GM21447 (cell line): Measurements from ENCODE around the gene EXOC6B.
"Not testable (repeated sequence)": the region's sequence is repeated elsewhere in the genome, so short reads cannot be mapped to it uniquely, and the experiment has no call there.

Experiments used
- ATAC-seq: cut with Tn5 transposase; IDR thresholded peaks from one replicate; pipeline ENCODE4 v1.9.1; 2021; ENCODE audit not compliant: unreplicated experiment

Gene EXOC6B

DNA sequence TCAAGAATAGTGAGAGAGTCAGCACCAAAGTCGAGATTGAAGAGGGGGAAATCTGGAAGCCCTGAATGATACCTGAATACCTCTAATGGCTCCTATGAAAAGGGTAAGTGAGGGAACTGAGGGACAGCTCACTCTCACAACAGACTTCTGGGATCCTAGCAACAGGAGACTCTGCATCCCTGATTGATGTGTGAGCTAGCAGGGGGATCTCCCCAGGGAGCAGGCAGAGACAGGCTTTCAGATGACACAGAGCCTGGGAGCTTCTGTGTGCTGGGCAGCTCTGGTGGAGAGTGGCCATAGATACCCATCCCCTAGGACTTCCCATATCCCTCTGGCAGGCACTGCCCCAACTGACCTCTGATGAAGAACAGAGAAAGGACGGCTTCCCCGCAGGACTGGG is 206.2 kb downstream of the EXOC6B start:
- no peak for ATAC-seq

DNA sequence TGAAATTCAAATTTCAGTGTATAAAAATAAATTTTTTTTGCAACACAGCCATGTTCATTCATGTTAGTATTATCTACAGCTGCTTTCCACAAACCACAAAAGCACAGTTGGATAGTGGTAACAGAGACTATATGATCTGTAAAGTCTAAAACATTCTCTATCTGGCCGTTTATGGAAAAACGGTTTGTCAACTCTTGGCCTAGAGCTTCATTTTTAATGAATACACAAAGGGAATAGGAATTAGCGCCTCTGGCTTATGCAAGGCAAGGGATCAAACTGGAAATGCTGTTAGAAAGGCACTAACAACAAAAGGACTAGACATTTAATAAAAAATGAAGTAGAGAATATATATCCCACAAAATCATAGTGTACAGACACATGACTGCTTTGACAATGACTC is 211.9 kb downstream of the EXOC6B start:
- no peak for ATAC-seq

DNA sequence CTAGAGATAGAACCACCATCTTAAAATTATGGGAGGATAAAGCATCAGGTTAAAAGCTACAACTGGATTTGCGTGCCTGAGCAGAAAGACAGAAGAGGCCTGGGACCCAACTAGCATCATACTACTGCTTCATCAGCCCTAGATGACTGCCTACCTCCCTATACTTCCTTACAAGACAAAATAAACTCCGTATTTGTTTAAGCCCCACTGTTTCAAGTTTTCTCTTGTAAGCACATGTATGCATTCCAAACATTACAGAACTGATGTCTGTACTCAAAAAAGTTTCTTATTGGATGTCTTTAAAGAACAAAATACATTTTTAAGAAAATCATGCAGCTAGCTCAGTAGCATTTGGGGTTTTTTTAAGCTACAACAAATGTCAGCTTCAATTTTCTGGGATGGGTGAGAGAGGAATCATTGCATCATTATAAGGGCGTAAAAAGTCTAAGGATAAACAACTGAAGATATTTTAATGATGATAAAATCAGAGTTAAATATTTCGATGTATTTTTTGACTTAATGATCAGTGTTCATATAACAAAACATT is 213.1 kb downstream of the EXOC6B start:
- ATAC-seq, result no peak

DNA sequence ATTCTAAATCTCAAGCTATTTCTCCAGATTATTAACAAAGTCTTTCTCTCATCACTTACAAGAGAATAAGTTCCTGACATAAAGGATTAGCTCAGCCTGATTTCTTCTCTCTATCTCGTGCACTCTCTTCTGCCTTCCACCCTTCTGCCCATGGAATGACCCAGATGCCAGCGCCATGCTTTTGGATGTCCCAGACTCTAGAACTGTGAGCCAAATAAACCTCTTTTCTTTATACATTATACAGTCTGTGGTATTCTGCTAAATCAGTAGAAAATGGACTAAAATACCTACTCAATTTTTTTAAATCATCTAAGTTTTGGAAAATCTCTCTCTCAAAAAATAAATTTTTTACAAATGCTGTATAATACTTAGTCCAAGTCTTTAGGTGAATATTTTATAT is 218.6 kb downstream of the EXOC6B start:
- ATAC-seq, result no peak

DNA sequence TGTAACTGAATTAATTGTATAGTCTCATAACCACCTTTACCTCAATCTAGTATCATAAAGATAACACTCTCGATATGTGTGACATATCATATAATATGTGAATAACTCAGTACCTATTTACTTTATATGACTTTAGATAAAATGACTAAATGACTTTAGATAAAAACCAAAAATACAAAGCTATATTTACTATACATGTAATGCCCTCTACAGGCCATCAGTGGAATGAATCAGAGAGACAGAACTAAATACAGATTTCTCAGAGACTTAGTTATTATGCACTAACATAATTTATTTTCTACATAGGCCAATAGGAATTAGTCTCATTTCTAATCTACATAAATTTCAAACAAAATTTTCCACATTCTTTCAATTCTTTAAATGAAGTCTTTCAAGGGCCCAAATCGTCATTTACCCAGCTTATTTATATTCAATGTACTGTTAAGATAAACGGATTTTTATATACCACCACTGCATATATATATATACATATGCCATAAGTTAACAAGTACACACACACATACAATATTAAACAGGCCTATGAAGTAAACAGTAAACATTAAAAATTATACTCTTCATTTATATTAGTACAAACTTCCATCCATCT is 219.9 kb downstream of the EXOC6B start:
- no peak for ATAC-seq

DNA sequence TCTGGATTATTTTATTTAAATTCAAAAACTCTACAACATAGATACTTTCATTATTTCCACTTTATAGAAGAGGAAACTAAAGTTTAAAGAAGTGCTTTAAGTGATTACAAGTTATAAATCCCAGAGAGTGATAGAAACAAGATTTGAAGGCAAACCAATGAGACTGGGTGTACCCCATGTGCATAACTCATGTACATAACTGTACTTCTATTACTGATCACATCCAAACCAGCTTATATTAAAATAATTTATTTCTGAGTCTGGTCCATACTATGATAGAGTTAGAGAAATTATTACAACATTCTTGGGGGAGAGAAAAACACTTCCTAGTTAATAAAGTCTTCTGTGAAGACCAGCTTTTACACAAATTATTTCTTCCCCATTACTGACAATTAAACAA is 221.4 kb downstream of the EXOC6B start:
- no peak for ATAC-seq

DNA sequence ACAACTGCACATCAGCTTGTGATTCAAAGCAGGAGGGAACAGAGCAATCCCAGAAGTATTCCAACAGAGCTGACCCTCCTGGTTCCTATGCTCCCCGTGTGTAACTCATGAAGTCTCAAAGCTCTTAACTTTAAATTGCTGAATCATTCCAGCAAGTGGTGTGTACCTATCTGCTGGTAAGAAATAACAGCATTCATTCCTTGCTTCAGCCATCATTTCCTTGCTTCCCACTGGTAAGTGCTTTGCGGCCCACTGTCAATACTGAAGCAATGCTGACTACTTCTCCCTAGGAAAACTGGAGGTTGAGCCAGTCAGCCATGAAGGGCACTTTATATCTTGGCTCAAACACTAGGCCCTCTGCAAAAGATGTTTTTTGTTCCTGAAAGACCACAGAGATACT is 222.4 kb downstream of the EXOC6B start:
- no peak for ATAC-seq

DNA sequence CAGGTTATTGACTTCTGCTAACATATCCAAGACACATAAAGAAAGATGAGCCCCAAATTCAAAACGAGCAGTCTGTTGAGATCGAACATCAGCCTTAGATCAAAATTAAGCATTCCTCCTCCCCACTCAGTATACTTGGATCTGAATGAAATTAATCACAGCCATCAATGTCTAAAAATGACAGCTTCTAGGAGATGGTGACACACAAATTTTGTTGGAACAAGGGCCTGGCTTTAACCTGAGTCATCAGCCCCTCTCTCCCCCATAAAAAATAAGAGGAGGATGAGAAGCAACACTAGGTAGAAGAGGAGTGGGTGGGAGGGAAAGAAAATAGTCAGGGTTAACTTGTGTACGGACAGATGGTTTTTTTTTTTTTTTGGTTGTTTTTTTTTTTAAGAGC is 223.1 kb downstream of the EXOC6B start:
- ATAC-seq, result no peak

DNA sequence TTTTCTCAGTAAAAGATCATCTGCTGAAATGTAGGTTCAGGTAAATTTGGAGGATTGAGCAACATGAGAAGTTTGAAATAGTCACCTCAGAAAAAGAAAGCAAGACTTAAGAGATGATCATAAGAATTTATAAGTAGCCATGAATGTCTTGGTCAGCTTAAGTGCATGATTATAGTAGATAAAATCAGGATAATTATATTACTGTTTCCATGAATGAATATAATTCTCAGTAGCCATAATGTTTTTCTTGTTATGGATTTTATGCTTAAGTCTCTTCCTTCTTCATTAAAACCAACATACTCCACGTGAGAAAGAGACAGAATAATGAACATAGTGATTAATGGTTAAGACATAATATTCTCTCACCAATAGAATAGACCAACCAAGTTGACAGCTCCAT is 223.7 kb downstream of the EXOC6B start:
- ATAC-seq, result no peak

DNA sequence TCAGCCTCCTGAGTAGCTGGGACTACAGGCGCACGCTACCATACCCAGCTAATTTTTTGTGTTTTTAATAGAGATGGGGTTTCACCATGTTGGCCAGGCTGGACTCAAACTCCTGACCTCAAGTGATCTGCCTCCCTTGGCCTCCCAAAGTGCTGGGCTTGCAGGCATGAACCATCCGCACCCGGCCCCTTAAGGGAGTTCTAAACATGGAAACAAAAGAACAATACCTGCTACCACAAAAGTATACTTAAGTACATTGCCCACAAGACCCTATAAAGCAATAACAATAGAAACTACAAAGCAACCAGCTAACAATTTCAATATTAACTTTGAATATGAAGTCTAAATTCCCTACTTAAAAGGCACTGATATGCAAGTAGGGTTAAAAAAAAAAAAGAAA is 242.0 kb downstream of the EXOC6B start:
- ATAC-seq, result not testable (repeated sequence)

DNA sequence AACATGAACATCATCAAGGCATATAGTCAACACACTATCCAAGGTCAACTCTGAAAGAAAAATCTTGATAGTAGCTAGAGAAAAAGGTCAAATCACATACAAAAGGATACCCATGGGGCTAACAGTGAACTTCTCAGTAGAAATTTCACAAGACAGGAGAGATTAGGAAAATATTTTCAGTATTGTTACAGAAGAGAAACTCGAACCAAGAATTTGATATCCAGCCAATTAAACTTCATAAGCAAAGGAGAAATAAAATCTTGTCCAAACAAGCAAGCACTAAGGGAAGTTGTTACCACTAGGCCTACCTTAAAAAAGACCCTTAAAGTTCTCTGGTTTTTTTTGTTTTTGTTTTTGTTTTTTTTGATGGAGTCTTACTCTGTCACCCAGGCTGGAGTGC is 242.5 kb downstream of the EXOC6B start:
- no peak for ATAC-seq

DNA sequence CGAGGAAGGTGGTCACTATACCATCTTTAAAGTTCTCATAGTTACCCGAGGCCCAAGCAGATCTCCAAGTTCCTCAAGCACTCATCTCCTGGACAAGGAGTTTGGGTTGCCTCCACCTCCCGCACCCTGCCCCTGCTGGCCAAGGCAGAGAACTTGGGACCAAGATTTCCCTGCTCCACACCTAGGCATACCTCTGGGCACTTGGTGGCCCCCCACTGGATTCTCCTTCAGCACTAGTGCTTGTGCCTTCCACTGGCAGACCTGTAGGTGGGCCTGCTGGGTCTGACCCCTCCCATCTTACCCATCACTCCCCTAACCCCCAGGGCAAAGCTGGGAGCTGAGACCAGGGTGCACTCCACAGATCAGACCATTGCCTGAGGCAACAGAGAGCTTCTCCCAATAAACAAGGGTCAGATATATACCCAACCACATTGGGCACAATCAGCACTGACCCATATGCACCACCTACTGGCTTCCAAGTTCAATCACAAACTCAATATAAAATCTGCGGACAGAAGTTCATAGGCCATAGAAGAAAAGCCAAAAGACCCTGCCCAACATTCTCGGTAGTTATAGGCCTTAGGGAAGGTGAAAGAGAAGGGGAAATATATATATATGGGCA is 244.2 kb downstream of the EXOC6B start:
- ATAC-seq, result no peak

DNA sequence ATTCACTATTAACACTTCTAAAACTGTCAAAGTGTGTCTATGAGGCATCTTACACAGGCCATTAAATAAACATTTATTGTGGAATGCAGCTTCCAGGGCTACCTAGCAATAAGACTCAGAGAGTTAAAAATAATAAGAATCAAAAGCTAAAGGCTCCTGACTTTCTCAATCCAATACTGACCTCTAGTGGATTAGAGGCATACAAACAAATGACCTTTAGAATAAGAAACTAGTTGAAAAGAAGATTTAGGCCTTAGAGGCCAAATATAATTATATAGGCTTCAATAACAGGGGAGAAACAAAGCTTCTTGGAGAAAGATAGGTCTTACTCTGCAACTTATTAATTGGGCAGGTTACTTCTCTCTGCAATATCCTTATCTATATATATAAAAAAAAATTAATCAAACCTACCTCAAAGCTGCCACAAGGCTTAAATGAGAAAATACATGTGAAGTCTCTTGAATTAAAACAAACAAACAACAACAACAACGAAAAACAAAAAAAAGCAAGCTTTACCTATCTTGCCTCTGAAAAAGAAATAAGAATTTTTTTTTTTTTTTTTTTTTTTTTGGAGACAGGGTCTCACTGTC is 246.1 kb downstream of the EXOC6B start:
- no peak for ATAC-seq

DNA sequence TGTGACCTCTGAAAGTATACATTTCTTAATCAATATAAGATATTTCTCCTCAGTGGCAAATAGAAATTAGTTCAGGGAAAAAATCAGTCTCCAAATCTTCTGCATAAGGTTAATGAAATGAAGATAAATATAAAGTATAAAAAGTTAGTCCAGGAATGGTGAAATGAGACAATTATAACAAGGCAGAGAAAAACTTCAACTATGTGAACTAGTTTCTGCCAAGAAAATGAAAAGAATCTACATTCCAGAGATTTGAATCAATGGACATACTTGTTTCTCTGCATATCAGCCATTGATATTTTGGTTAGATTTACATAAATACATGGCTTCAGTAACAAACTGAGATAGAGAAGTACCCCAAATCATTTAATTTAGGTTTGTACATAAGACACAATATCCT is 249.0 kb downstream of the EXOC6B start:
- ATAC-seq, result no peak

DNA sequence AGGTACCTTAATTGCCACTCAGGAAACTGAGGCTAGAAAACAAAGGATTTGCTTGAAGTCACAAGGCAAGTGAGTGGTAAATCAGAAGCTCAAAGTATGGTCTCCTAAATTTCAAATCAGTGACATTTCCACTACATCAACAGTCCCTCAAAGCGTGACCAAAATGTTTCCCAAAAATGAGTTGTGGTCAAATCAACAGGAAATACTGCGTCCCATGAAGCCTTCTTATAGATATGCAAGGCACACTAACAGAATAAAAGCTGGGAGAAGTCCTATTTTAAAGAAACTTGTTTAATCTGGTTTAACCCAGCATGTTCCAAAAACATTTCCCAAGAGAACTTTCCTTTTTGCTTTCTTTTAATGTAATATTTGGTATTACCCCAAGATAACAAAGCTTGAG is 249.4 kb downstream of the EXOC6B start:
- no peak for ATAC-seq

DNA sequence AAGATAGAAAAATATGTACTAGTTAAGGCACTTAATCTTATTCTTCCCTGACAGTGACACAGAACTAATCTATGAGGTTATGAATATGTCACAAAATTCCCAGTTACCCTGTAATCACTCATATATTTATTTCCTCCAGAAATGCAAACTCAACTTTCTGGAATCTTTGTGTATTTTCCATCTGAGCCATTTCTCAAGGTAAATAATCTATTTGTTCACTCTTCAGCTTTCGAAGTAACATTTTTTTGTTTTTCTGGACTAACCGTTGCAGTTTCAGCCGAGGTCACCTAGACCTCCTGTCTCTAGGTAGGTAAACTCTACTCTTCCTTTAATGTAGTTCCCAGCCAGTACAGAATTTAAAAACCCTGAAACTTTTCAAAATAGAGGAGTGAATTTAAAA is 250.9 kb downstream of the EXOC6B start:
- no peak for ATAC-seq

DNA sequence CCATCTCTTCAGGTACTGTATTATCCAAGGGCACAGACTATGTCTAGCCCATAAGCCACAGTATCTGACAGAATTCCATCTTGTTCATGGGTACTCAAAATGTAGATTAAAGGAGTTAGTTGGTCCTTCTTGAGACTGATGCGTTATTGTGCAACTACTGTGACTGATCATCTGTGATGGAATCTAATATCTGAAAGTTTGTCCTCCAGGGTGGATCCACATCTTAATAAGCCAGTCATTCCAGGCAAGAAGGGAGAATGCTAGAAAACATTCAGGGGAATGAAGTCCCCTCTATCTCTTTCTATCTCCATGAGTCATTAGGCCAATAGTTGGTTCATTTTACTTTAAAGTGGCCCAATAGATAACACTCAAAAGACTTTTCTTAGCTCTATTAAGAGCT is 252.6 kb downstream of the EXOC6B start:
- ATAC-seq, result no peak

DNA sequence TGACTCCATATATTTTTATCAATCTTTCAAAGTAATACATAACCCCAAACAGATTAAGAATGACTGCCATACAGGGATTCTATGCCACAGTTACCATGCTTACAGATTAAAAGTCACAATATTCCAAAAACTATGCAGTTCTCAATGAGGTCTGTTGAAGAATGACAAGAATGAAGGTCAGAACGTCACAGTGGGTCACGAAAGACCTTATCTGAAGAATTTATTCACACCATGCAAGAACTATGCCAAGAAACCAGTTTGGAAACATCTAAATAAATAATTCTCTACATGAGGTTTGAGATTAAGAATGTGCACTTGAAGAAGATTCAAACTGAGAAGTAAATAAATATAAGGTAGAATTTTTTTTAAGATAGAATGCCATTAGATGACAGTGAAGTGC is 253.3 kb downstream of the EXOC6B start:
- no peak for ATAC-seq

DNA sequence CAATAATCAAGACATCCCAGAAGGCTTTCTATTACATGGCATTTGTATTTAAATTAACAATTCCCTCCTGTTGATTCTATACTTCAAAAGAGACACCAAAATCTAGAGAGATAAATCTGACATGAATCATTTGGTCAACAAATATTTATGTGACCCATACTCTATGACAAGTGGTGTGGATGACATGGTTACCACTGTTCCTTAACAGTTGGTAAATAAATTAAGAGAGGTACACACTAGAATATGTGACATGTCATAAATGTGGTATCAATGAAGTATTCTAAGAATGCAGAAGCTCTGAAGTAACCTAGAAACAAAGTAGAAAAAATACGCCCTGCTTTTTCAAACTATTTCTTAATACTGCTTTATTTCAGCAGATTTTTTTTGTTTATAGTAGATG is 255.4 kb downstream of the EXOC6B start:
- no peak for ATAC-seq

DNA sequence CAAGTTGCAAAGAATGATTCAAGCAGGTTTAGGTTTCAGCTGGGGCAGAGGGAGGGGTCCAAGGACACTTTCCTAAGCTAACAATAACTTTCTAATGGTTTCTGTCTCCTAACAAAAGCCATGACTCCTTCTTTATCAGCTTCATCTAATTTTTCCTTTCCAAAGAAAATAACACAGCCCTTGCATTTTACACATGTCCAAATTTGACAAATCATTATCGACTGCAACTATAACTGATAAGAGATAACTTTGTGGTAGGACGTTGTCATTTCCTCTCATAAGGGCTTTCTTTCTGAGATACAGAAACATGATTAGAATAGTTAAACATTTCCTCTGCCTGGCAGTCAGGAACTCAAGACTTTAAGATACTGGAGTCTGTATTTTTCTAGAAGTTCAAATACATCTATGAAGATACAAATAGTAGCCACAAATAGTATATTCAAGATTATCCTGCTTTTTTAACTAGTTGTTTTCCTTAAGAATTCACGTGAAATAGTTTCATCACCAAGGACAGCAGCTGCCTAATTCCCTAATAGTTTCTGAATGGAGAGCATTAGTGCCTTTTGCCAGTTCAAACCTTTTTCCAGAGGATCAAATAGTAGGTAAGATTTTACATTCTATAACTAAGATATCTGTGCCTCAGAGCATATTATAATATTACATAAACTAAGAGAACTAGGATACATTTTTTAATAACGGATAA is 263.2 kb downstream of the EXOC6B start:
- no peak for ATAC-seq

DNA sequence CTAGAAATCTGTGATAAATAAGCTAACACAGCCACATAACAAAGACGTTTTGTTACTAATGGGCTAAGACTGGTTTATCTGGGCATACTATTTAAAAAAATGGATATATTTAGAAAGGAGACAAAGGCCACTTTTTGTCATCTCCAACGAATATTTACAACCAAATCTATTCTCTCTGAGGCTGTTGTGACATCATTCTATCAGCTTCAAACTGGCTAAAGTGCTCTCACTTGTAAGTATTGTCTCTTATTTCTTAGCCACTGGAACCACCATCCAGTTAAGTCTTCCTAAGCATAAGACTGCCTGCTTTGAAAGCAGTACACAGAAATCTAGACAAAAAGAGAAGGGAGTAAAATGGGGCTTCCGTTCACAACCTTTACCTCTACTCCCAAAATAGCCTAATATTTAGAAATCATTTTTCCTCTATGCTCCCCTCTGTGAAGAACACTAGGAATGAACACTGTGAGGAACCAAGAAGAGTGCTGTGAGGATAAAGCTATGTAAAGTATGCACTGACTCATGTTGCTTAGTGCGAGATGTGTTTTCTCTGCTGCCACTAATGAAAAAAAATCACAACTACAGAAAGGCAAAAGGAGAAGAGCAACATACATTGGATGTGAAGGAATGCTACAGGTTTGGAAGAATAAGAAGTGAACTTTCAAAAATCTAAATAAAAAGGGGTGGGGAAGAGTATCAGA is 264.1 kb downstream of the EXOC6B start:
- no peak for ATAC-seq
